ENCODE measurements around the gene PRDM12.

DNA sequence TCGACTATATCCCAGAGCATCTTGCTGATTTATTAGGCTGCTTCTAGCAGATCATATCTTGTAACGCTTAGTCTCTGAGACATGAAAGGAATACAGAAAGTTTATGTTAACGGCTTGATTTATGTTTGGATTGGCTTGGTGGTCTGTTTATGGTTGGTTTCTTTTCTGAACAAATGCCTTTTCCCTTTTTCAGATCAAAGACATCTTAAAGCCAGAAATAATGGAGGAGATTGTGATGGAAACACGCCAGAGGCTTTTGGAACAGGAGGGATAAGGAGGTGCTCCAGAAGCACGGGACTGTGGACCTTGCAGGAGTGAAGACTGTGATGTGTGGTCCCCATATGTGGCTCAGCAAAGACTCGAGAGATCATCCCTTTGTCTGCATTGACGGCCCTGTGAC is 39.1 kb downstream of the PRDM12 start:
- TF ChIP-seq, protein P1, sequence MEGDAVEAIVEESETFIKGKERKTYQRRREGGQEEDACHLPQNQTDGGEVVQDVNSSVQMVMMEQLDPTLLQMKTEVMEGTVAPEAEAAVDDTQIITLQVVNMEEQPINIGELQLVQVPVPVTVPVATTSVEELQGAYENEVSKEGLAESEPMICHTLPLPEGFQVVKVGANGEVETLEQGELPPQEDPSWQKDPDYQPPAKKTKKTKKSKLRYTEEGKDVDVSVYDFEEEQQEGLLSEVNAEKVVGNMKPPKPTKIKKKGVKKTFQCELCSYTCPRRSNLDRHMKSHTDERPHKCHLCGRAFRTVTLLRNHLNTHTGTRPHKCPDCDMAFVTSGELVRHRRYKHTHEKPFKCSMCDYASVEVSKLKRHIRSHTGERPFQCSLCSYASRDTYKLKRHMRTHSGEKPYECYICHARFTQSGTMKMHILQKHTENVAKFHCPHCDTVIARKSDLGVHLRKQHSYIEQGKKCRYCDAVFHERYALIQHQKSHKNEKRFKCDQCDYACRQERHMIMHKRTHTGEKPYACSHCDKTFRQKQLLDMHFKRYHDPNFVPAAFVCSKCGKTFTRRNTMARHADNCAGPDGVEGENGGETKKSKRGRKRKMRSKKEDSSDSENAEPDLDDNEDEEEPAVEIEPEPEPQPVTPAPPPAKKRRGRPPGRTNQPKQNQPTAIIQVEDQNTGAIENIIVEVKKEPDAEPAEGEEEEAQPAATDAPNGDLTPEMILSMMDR (IDR thresholded peaks at IDR 0.05): no peak
- TF ChIP-seq POLR2A (IDR thresholded peaks at IDR 0.05) (no peak), POLR2AphosphoS5 (IDR thresholded peaks at IDR 0.05) (no peak)
